ENCODE data around the gene FADS3.

GRCh38 chr11:61869708-61870451, 21.5 kb downstream of the FADS3 start:
- TF ChIP-seq POLR2A (IDR thresholded peaks at IDR 0.05) (no peak), CTCF (IDR thresholded peaks at IDR 0.05) (no peak), POLR2AphosphoS5 (IDR thresholded peaks at IDR 0.05) (no peak), EP300 (IDR thresholded peaks at IDR 0.05; ENCODE audit: low read depth) (no peak)
